Kidney epithelial cell (primary cell): ENCODE data around the gene RSL1D1. TPM values are rescaled to one million over a fixed set of nuclear protein-coding genes. Genes with fewer than 3 reads are reported as not detected.
"Not testable (repeated sequence)": the region's sequence is repeated elsewhere in the genome, so short reads cannot be mapped to it uniquely, and the experiment has no call there.

Source experiments
- DNase-seq: peaks from one replicate; pipeline ENCODE4 v3.0.0-alpha.2; 2010; ENCODE audit warnings: low read depth
- H3K27me3 ChIP-seq: 2 replicates; pipeline ENCODE4 v1.6.0; 2011; ENCODE audit warnings: low read length; ENCODE audit not compliant: control insufficient read depth, insufficient read depth
- H3K36me3 ChIP-seq: 2 replicates; pipeline ENCODE4 v1.5.1; 2011; ENCODE audit warnings: low read length; ENCODE audit not compliant: control insufficient read depth, insufficient read depth
- H3K4me3 ChIP-seq: 2 replicates; pipeline ENCODE4 v1.5.1; 2011; ENCODE audit warnings: low read depth, mild to moderate bottlenecking, control low read depth, low read length
- CTCF ChIP-seq: IDR thresholded peaks from 2 replicates; pipeline ENCODE4 v1.5.1; 2011; ENCODE audit warnings: mild to moderate bottlenecking, moderate library complexity, low read length, control low read depth, inconsistent platforms; ENCODE audit not compliant: insufficient read depth, poor library complexity, severe bottlenecking
- total RNA-seq: library from RNA; depleted of rRNA; stranded (reverse); fragments of >200 nt; gene quantifications from 2 replicates; pipeline ENCODE4 v1.2.3, GENCODE V29; 2015

RSL1D1 gene
- total RNA-seq, 1 donor from 2014 or later: 240 TPM

- Histone ChIP-seq H3K27me3 (no peaks in the 10 kb centered on the region), H3K4me3 (no peak overlapping the region), H3K36me3 (no peaks in the 10 kb centered on the region)
- no peak for TF ChIP-seq CTCF
- DNase-seq: no peak
Observed at GRCh38 chr16:11828696-11829095, 22.6 kb downstream of the RSL1D1 start.

GRCh38 chr16:11825520-11826165 is 25.7 kb downstream of the RSL1D1 start:
- H3K36me3 ChIP-seq, H3K4me3 ChIP-seq, DNase-seq, H3K27me3 ChIP-seq: not testable (repeated sequence)

GRCh38 chr16:11824362-11824761 is 27.0 kb downstream of the RSL1D1 start:
- no peak for TF ChIP-seq CTCF
- H3K36me3 ChIP-seq: no peaks in the 10 kb centered on the region
- H3K27me3 ChIP-seq: no peaks in the 10 kb centered on the region
- no peak for DNase-seq
- no peak overlapping the region for H3K4me3 ChIP-seq

- not testable (repeated sequence) for H3K27me3 ChIP-seq, H3K36me3 ChIP-seq, DNase-seq, H3K4me3 ChIP-seq
Observed at GRCh38 chr16:11823645-11824044, 27.7 kb downstream of the RSL1D1 start.

GRCh38 chr16:11819798-11820197 is 31.5 kb downstream of the RSL1D1 start:
- no peak for DNase-seq
- Histone ChIP-seq H3K27me3 (no peaks in the 10 kb centered on the region), H3K36me3 (no peaks in the 10 kb centered on the region), H3K4me3 (no peak overlapping the region)
- no peak for TF ChIP-seq CTCF

GRCh38 chr16:11818970-11819369 is 32.4 kb downstream of the RSL1D1 start:
- H3K36me3 ChIP-seq, DNase-seq, H3K4me3 ChIP-seq, H3K27me3 ChIP-seq: not testable (repeated sequence)

- Histone ChIP-seq H3K36me3 (no peaks in the 10 kb centered on the region), H3K27me3 (no peaks in the 10 kb centered on the region), H3K4me3 (no peak overlapping the region)
- no peak for TF ChIP-seq CTCF
- no peak for DNase-seq
Observed at GRCh38 chr16:11816123-11816522, 35.2 kb downstream of the RSL1D1 start.

- DNase-seq, H3K27me3 ChIP-seq, H3K4me3 ChIP-seq, H3K36me3 ChIP-seq: not testable (repeated sequence)
Observed at GRCh38 chr16:11814800-11815199, 36.5 kb downstream of the RSL1D1 start.
